GM20000 (cell line): ENCODE data around the gene TCF4.

Experiments
- DNase-seq: peaks from one replicate; pipeline ENCODE4 v3.0.0; 2012; ENCODE audit warnings: low spot score
- CTCF ChIP-seq: IDR thresholded peaks from 2 replicates; pipeline ENCODE4 v1.5.1; 2012; ENCODE audit warnings: mild to moderate bottlenecking, control low read depth; ENCODE audit errors: extremely low read depth, missing control alignments

Gene TCF4

GRCh38 chr18:55317324-55317723 lies 270.7 kb downstream of the TCF4 start:
- no peak for TF ChIP-seq CTCF
- DNase-seq: no peak

DNA sequence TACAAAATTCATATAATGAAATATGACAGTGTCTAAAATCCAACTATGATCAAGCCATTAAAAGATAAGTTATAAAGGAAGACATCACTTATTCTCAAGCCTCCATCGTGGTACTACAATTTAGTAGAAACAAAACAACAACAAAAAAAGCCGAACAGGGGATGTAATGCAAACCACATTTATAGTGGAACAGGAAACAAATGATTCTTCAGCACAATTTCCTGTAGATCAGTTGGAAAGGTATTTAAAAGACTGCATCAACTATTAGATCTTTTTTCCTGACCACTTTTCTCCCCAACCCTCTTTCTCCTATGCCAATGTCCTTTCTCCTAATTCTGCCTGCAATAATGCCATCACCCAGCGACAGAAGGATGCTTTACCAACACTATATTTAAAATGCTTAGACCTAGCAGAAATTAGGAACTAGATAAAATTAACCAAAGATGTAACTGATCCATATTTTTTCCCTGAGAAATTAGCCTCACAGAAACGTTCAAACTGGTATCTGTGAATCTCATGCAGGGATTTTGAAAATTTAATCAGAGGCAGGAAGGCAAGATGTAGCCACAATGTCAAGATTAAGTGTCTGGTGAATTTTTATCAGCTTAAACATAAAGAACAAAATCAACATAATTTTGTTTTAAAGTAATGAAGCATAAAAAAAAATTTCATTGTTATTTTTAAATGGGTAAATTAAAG lies 271.4 kb downstream of the TCF4 start:
- TF ChIP-seq CTCF: no peak
- no peak for DNase-seq

- no peak for TF ChIP-seq CTCF
- DNase-seq: no peak
Measured at GRCh38 chr18:55314615-55315237, 273.3 kb downstream of the TCF4 start.

DNA sequence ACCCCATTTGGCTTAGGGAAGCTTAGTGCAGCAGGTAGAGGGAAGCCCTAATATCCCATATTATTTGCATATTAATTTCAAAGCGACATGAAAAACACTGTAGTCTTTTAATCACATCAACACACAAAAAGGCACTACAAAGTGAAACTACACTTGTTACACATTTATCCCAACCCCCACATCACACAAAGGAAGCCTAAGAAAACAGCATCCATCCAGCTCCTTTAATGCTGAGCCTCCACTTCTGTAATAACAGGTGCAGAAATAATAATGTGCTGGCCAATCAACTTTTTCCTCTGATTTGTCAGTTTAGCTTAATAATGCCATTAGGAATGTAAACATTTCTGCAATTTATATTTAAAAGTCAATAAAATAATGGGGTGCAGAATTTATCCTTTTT lies 274.0 kb downstream of the TCF4 start:
- no peak for DNase-seq
- no peak for TF ChIP-seq CTCF

- DNase-seq: no peak
- no peak for TF ChIP-seq CTCF
Measured at GRCh38 chr18:55310863-55311262, 277.1 kb downstream of the TCF4 start.

DNA sequence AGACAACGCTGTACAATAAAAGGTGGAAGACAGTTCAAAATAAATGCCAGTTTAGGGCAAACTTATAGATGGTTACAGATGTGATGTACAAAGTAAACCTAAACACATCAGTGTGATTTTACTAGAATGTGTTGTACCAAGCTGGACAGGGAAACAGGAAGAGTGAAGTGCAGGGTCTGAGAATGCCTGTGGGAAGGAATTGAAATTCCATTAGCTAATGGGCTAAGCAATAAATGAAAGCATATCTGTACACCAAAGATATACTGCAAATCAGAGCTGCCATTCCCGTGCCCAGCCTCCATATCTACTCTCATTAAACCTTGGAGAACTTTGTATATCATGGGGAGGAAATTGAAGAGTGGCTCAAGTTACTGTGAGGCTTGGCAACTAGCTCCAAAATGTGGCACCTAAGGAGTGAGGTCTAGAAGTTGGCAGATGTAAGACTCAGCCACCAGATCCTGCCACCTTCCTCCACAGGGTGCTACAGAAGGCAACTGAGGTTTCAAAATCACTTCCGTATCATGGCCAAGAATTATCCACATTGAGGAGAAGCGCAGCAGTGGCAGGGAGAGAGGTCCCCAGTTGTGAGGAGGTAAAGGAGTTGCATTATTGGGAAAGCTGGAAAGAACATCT lies 277.8 kb downstream of the TCF4 start:
- TF ChIP-seq CTCF: no peak
- no peak for DNase-seq

DNA sequence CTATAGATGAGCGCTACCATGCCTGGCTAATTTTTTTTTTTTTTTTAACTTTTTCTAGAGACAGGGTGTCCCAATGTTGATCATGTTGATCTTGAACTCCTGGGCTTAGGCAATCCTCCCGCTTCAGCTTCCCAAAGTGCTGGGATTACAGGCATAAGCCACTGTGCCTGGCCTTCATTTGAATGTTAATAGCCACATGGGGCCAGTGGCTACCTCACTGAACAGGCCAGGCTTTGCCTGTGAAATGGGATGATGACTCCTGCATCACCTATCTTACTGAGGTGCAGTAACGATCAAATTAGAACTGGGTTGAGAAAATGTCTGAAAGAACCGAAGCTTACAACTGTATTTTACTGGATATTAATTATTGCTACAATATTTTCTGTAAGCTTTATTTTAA lies 278.7 kb downstream of the TCF4 start:
- no peak for TF ChIP-seq CTCF

More for the DNA sequence above, 278.7 kb downstream of the TCF4 start:
- no peak for DNase-seq
